HG03159 (cell line): Measurements from ENCODE around the gene KAZN.

Source experiments
- ATAC-seq: cut with Tn5 transposase; IDR thresholded peaks from one replicate; pipeline ENCODE4 v1.9.1; 2021; ENCODE audit warnings: mild to moderate bottlenecking, moderate library complexity; ENCODE audit not compliant: unreplicated experiment

The KAZN gene

GRCh38 chr1:14875524-14876509 lies 277.3 kb downstream of the KAZN start:
- ATAC-seq: no peak

GRCh38 chr1:14876747-14877146 lies 278.3 kb downstream of the KAZN start:
- ATAC-seq: no peak

- no peak for ATAC-seq
Measured at GRCh38 chr1:14877224-14877623, 278.7 kb downstream of the KAZN start.

- no peak for ATAC-seq
Measured at GRCh38 chr1:14878124-14878523, 279.6 kb downstream of the KAZN start.

- no peak for ATAC-seq
Measured at GRCh38 chr1:14878951-14879350, 280.5 kb downstream of the KAZN start.

GRCh38 chr1:14880456-14881316 lies 282.2 kb downstream of the KAZN start:
- no peak for ATAC-seq

GRCh38 chr1:14881775-14882672 lies 283.5 kb downstream of the KAZN start:
- peak; percentile 82 for ATAC-seq

GRCh38 chr1:14884614-14885175 lies 286.2 kb downstream of the KAZN start:
- ATAC-seq: no peak

GRCh38 chr1:14887044-14887566 lies 288.6 kb downstream of the KAZN start:
- no peak for ATAC-seq

- ATAC-seq: no peak
Measured at GRCh38 chr1:14887764-14888350, 289.4 kb downstream of the KAZN start.

GRCh38 chr1:14888374-14888773 lies 289.9 kb downstream of the KAZN start:
- ATAC-seq: no peak

GRCh38 chr1:14889825-14890440 lies 291.4 kb downstream of the KAZN start:
- no peak for ATAC-seq

GRCh38 chr1:14891991-14892390 lies 293.5 kb downstream of the KAZN start:
- ATAC-seq: no peak

GRCh38 chr1:14894811-14895560 lies 296.5 kb downstream of the KAZN start:
- no peak for ATAC-seq

- no peak for ATAC-seq
Measured at GRCh38 chr1:14895727-14896126, 297.2 kb downstream of the KAZN start.

GRCh38 chr1:14896381-14897079 lies 298.0 kb downstream of the KAZN start:
- ATAC-seq: no peak

- ATAC-seq: no peak
Measured at GRCh38 chr1:14897080-14897449, 298.6 kb downstream of the KAZN start.

GRCh38 chr1:14897547-14897946 lies 299.1 kb downstream of the KAZN start:
- no peak for ATAC-seq
